GM18858 (cell line): ENCODE measurements around the gene LARGE1.

Experiments
- ATAC-seq: cut with Tn5 transposase; IDR thresholded peaks from one replicate; pipeline ENCODE4 v1.9.1; 2021; ENCODE audit not compliant: unreplicated experiment

The LARGE1 gene

GRCh38 chr22:33335611-33336279, 584.5 kb downstream of the LARGE1 start:
- no peak for ATAC-seq

GRCh38 chr22:33332538-33332937, 587.7 kb downstream of the LARGE1 start:
- no peak for ATAC-seq

GRCh38 chr22:33331017-33331416, 589.3 kb downstream of the LARGE1 start:
- no peak for ATAC-seq

GRCh38 chr22:33330534-33330933, 589.7 kb downstream of the LARGE1 start:
- ATAC-seq = no peak

GRCh38 chr22:33329398-33329797, 590.9 kb downstream of the LARGE1 start:
- ATAC-seq = no peak

GRCh38 chr22:33328789-33329296, 591.4 kb downstream of the LARGE1 start:
- ATAC-seq = no peak

- ATAC-seq = no peak
These were observed 592.9 kb downstream of the LARGE1 start for GRCh38 chr22:33327348-33327860.

GRCh38 chr22:33326540-33327295, 593.6 kb downstream of the LARGE1 start:
- no peak for ATAC-seq

GRCh38 chr22:33325232-33326004, 594.9 kb downstream of the LARGE1 start:
- peak; percentile 60 for ATAC-seq

GRCh38 chr22:33324228-33324627, 596.0 kb downstream of the LARGE1 start:
- ATAC-seq = no peak

- no peak for ATAC-seq
These were observed 598.8 kb downstream of the LARGE1 start for GRCh38 chr22:33321466-33321865.

GRCh38 chr22:33315954-33316353, 604.3 kb downstream of the LARGE1 start:
- no peak for ATAC-seq

- no peak for ATAC-seq
These were observed 605.2 kb downstream of the LARGE1 start for GRCh38 chr22:33315117-33315516.

GRCh38 chr22:33314316-33314715, 606.0 kb downstream of the LARGE1 start:
- no peak for ATAC-seq

- no peak for ATAC-seq
These were observed 617.2 kb downstream of the LARGE1 start for GRCh38 chr22:33303099-33303498.

GRCh38 chr22:33302549-33302948, 617.7 kb downstream of the LARGE1 start:
- ATAC-seq = no peak

- no peak for ATAC-seq
These were observed 618.2 kb downstream of the LARGE1 start for GRCh38 chr22:33302049-33302545.

- no peak for ATAC-seq
These were observed 620.1 kb downstream of the LARGE1 start for GRCh38 chr22:33300165-33300564.

- peak; percentile 84 for ATAC-seq
These were observed 620.9 kb downstream of the LARGE1 start for GRCh38 chr22:33299245-33299956.

- no peak for ATAC-seq
These were observed 623.3 kb downstream of the LARGE1 start for GRCh38 chr22:33296941-33297340.
